Naive B cell (primary cell): ENCODE measurements around the gene PROCA1. TPM values are rescaled to one million over a fixed set of nuclear protein-coding genes. Genes with fewer than 3 reads are reported as not detected.
"Not testable (repeated sequence)": the region's sequence is repeated elsewhere in the genome, so short reads cannot be mapped to it uniquely, and the experiment has no call there.

ENCODE experiments used
- ATAC-seq, 2 donors: fragments of 150-1000 bp; cut with Tn5 transposase; 2 replicates each; pipeline ENCODE4 v1.10.0; 2021; ENCODE audit warnings: low read depth in 2 of 2, mild to moderate bottlenecking in 2 of 2, moderate library complexity in 2 of 2
- DNase-seq: peaks from one replicate; pipeline ENCODE4 v3.0.0; 2022
- H3K27ac Mint-ChIP-seq, 6 donors: one replicate each; pipeline ENCODE4 v1.8.0; 2020 to 2022; ENCODE audit warnings: mild to moderate bottlenecking in 6 of 6, mixed read lengths in 6 of 6, moderate library complexity in 5 of 6, inconsistent platforms in 2 of 6
- H3K27me3 Mint-ChIP-seq, 3 donors: one replicate each; pipeline ENCODE4 v1.8.0; 2021 to 2022; ENCODE audit warnings: mixed read lengths in 3 of 3, mild to moderate bottlenecking in 1 of 3
- H3K36me3 Mint-ChIP-seq, 2 donors: one replicate each; pipeline ENCODE4 v1.8.0; 2020 to 2022; ENCODE audit warnings: mixed read lengths in 2 of 2, inconsistent platforms in 1 of 2, mild to moderate bottlenecking in 1 of 2
- H3K4me1 Mint-ChIP-seq, 3 donors: one replicate each; pipeline ENCODE4 v1.8.0; 2020 to 2022; ENCODE audit warnings: mixed read lengths in 3 of 3, inconsistent platforms in 1 of 3, mild to moderate bottlenecking in 1 of 3, moderate library complexity in 1 of 3
- H3K4me3 Mint-ChIP-seq, 8 donors: one replicate each; pipeline ENCODE4 v1.8.0; 2020 to 2022; ENCODE audit warnings: mild to moderate bottlenecking in 8 of 8, mixed read lengths in 8 of 8, moderate library complexity in 8 of 8, inconsistent platforms in 2 of 8
- H3K9me3 Mint-ChIP-seq, 7 donors: one replicate each; pipeline ENCODE4 v1.8.0; 2020 to 2022; ENCODE audit warnings: mixed read lengths in 7 of 7, mild to moderate bottlenecking in 5 of 7, inconsistent platforms in 2 of 7, moderate library complexity in 1 of 7
- polyA plus RNA-seq, 6 donors: library from polyadenylated mRNA; unstranded; fragments of 300-500 nt; fragmentation: Illumina TruSeq; gene quantifications; one replicate each; pipeline ENCODE4 v1.2.3, GENCODE V29; 2021; ENCODE audit warnings: low read depth in 6 of 6

The PROCA1 gene
- polyA plus RNA-seq, 6 donors from 2014 or later = 0.29 to 2.3 (median 1.1) TPM; not detected in 1

- Mint-ChIP-seq H3K4me1 (peaks cover 30 to 43% (median 38%) of the 10 kb centered on the region in 3 donors), H3K4me3 (peak overlapping the region in 1 of 8 donors; percentile 61)
- not testable (repeated sequence) for DNase-seq, H3K27ac Mint-ChIP-seq, H3K27me3 Mint-ChIP-seq, ATAC-seq, H3K9me3 Mint-ChIP-seq, H3K36me3 Mint-ChIP-seq
These were observed 53.3 kb downstream of the PROCA1 start for GRCh38 chr17:28658342-28658741.

GRCh38 chr17:28657756-28658155, 53.9 kb downstream of the PROCA1 start:
- ATAC-seq = no peak
- Mint-ChIP-seq H3K4me1 (peaks cover 24 to 37% (median 32%) of the 10 kb centered on the region in 3 donors), H3K36me3 (peaks cover 8% of the 10 kb centered on the region in 2 donors), H3K9me3 (no peaks in the 10 kb centered on the region), H3K27me3 (no peaks in the 10 kb centered on the region), H3K4me3 (peak overlapping the region in 1 of 8 donors; percentile 61), H3K27ac (no peak overlapping the region)
- no peak for DNase-seq

- no peaks in the 10 kb centered on the region for H3K27me3 Mint-ChIP-seq
- no peak for DNase-seq
- H3K27ac Mint-ChIP-seq = no peak overlapping the region
- no peak for ATAC-seq
- no peak overlapping the region for H3K4me3 Mint-ChIP-seq
- H3K36me3 Mint-ChIP-seq = peaks cover 8% of the 10 kb centered on the region in 2 donors
- H3K4me1 Mint-ChIP-seq = peaks cover 8 to 16% (median 12%) of the 10 kb centered on the region in 3 donors
- H3K9me3 Mint-ChIP-seq = no peaks in the 10 kb centered on the region
These were observed 56.5 kb downstream of the PROCA1 start for GRCh38 chr17:28655160-28655559.

Other genes starting within 250 kb of the PROCA1 start
- gene SLC13A2, start 238.2 kb downstream of the PROCA1 start, polyA plus RNA-seq = not detected
- not detected for gene FOXN1, start 205.5 kb downstream of the PROCA1 start, polyA plus RNA-seq
- 10 to 100 TPM; 69.7 to 93.0 (median 75.3) TPM for gene UNC119, start 159.3 kb downstream of the PROCA1 start, polyA plus RNA-seq
- 10 to 100 TPM; 31.3 to 61.7 (median 46.0) TPM for gene PIGS, start 140.4 kb downstream of the PROCA1 start, polyA plus RNA-seq
- gene ALDOC, start 135.0 kb downstream of the PROCA1 start, polyA plus RNA-seq = 10 to 100 TPM; 30.6 to 67.9 (median 48.3) TPM
- 1 to 10 TPM in 1 of 6 donors, under 1 TPM in 4, not detected in 1; 0.26 to 1.1 (median 0.62) TPM for gene SPAG5, start 112.9 kb downstream of the PROCA1 start, polyA plus RNA-seq
- gene RSKR, start 97.7 kb downstream of the PROCA1 start, polyA plus RNA-seq = under 1 TPM in 2 of 6 donors, not detected in 4; 0.09 to 0.20 TPM
- 10 to 100 TPM; 15.0 to 57.5 (median 40.8) TPM for gene BLTP2, start 66.7 kb downstream of the PROCA1 start, polyA plus RNA-seq
- 10 to 100 TPM; 46.0 to 76.5 (median 61.7) TPM for gene SDF2, start 50.0 kb downstream of the PROCA1 start, polyA plus RNA-seq
- gene SUPT6H, start 49.7 kb downstream of the PROCA1 start, polyA plus RNA-seq = 10 to 100 TPM in 1 of 6 donors, 1 to 10 TPM in 5; 4.6 to 19.5 (median 7.4) TPM
- gene RAB34, start 6.0 kb upstream of the PROCA1 start, polyA plus RNA-seq = 10 to 100 TPM; 11.6 to 22.6 (median 18.2) TPM
- 1,000 to 10,000 TPM; 5,077 to 6,780 (median 5,627) TPM for gene RPL23A, start 8.1 kb upstream of the PROCA1 start, polyA plus RNA-seq
- 1 to 10 TPM in 1 of 6 donors, under 1 TPM in 1, not detected in 4; 0.93 to 1.2 TPM for gene TLCD1, start 14.3 kb upstream of the PROCA1 start, polyA plus RNA-seq
- gene NEK8, start 16.9 kb upstream of the PROCA1 start, polyA plus RNA-seq = 10 to 100 TPM; 14.5 to 26.1 (median 19.6) TPM
- 10 to 100 TPM in 4 of 6 donors, 1 to 10 TPM in 2; 5.4 to 17.1 (median 12.0) TPM for gene TRAF4, start 32.1 kb upstream of the PROCA1 start, polyA plus RNA-seq
- gene FAM222B, start 130.9 kb upstream of the PROCA1 start, polyA plus RNA-seq = 10 to 100 TPM in 2 of 6 donors, 1 to 10 TPM in 4; 6.6 to 19.4 (median 8.2) TPM
- gene ERAL1, start 143.1 kb upstream of the PROCA1 start, polyA plus RNA-seq = 10 to 100 TPM; 37.0 to 50.3 (median 46.2) TPM
- gene FLOT2, start 185.8 kb upstream of the PROCA1 start, polyA plus RNA-seq = 100 to 1,000 TPM; 431 to 655 (median 460) TPM
- 10 to 100 TPM in 5 of 6 donors, 1 to 10 TPM in 1; 9.4 to 17.3 (median 11.5) TPM for gene DHRS13, start 191.2 kb upstream of the PROCA1 start, polyA plus RNA-seq
- 10 to 100 TPM in 1 of 6 donors, 1 to 10 TPM in 4, under 1 TPM in 1; 0.71 to 11.8 (median 5.5) TPM for gene PHF12, start 239.6 kb upstream of the PROCA1 start, polyA plus RNA-seq